Testis (tissue), 2 donors: ENCODE data around the gene MLXIPL.

Experiments
- POLR2A ChIP-seq: fragments of 450-650 bp; IDR thresholded peaks from one replicate; pipeline ENCODE4 v1.6.1; 2017; ENCODE audit warnings: antibody characterized with exemption, mild to moderate bottlenecking, moderate library complexity
- TF ChIP-seq, protein P1 (sequence below), 3 experiments: fragments of 450-650 bp in 2 of 3; fragments of 200-600 bp in 1 of 3; sonication (generic) in 1 of 3; IDR thresholded peaks; one replicate each; pipeline ENCODE4 v1.5.1; 2016 to 2019; ENCODE audit warnings: antibody characterized with exemption in 3 of 3, mild to moderate bottlenecking in 2 of 3, moderate library complexity in 1 of 3

GRCh38 chr7:73663033-73663432, 38.7 kb upstream of the MLXIPL start:
- TF ChIP-seq, protein P1, sequence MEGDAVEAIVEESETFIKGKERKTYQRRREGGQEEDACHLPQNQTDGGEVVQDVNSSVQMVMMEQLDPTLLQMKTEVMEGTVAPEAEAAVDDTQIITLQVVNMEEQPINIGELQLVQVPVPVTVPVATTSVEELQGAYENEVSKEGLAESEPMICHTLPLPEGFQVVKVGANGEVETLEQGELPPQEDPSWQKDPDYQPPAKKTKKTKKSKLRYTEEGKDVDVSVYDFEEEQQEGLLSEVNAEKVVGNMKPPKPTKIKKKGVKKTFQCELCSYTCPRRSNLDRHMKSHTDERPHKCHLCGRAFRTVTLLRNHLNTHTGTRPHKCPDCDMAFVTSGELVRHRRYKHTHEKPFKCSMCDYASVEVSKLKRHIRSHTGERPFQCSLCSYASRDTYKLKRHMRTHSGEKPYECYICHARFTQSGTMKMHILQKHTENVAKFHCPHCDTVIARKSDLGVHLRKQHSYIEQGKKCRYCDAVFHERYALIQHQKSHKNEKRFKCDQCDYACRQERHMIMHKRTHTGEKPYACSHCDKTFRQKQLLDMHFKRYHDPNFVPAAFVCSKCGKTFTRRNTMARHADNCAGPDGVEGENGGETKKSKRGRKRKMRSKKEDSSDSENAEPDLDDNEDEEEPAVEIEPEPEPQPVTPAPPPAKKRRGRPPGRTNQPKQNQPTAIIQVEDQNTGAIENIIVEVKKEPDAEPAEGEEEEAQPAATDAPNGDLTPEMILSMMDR (IDR thresholded peaks at IDR 0.05) = no peak
- no peak for TF ChIP-seq POLR2A
